ENCODE results near the gene RNU6-7. TPM values are rescaled to one million over a fixed set of nuclear protein-coding genes. Genes with fewer than 3 reads are reported as not detected.

RNU6-7 gene
- total RNA-seq, 1 donor from 2014 or later = not detected

GRCh38 chr14:32209471-32209870 is 7.6 kb downstream of the RNU6-7 start:
- H3K27me3 Mint-ChIP-seq (ENCODE audit: low read depth) = peaks cover 3% of the 10 kb centered on the region
- H3K36me3 Mint-ChIP-seq (ENCODE audit: low read depth) = no peaks in the 10 kb centered on the region
- no peak for TF ChIP-seq CTCF (IDR thresholded peaks at IDR 0.05)
- H3K27ac Mint-ChIP-seq (ENCODE audit: unreplicated experiment) = no peak overlapping the region
- H3K9me3 Mint-ChIP-seq (ENCODE audit: low read depth) = no peaks in the 10 kb centered on the region
- H3K4me1 Mint-ChIP-seq (ENCODE audit: low read depth) = peaks cover 1% of the 10 kb centered on the region
- no peak for DNase-seq (ENCODE audit: low spot score)
- H3K4me3 Mint-ChIP-seq (ENCODE audit: unreplicated experiment) = no peak overlapping the region

DNA sequence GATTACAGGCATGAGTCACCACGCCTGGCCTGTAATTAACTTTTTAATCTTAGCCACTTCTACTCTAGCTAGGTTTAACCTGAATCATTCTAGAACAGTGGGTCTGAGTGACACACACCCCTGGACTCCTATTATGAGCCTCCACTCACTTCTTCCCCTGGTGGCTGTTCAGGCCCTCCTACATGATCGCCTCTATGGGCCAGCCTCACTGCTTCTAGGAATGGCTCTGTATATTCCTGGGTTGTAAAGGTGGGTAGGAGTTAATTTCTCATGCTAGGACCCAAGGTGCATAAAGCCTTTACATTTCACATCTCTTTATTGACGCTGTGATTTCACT is 9.2 kb downstream of the RNU6-7 start:
- TF ChIP-seq CTCF (IDR thresholded peaks at IDR 0.05) = no peak
- no peaks in the 10 kb centered on the region for H3K4me1 Mint-ChIP-seq (ENCODE audit: low read depth)
- H3K9me3 Mint-ChIP-seq (ENCODE audit: low read depth) = no peaks in the 10 kb centered on the region
- H3K4me3 Mint-ChIP-seq (ENCODE audit: unreplicated experiment) = no peak overlapping the region
- peaks cover 3% of the 10 kb centered on the region for H3K27me3 Mint-ChIP-seq (ENCODE audit: low read depth)
- no peaks in the 10 kb centered on the region for H3K36me3 Mint-ChIP-seq (ENCODE audit: low read depth)
- no peak overlapping the region for H3K27ac Mint-ChIP-seq (ENCODE audit: unreplicated experiment)
- DNase-seq (ENCODE audit: low spot score) = no peak

DNA sequence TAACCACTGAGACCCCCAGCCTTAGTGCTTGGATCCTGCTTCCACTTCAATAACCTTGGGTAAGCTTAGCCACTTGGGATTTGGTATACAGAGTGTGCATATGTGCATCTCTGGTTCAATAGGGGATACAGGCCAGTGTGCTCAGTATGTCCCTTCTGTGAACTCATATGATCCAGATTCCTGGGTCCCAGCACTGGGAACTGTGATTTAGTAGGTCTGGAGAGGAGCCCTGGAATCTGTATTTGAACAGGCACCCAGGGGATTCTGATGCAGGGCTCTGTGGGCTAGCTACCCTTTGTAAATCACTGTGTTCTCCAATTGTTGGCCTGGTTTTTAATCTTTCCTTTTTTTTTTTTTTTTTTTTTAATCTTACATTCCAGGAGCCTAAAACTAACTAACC is 11.0 kb downstream of the RNU6-7 start:
- DNase-seq (ENCODE audit: low spot score) = no peak
- Mint-ChIP-seq H3K4me1 (ENCODE audit: low read depth) (no peaks in the 10 kb centered on the region), H3K4me3 (ENCODE audit: unreplicated experiment) (no peak overlapping the region), H3K9me3 (ENCODE audit: low read depth) (no peaks in the 10 kb centered on the region), H3K36me3 (ENCODE audit: low read depth) (no peaks in the 10 kb centered on the region), H3K27me3 (ENCODE audit: low read depth) (no peaks in the 10 kb centered on the region), H3K27ac (ENCODE audit: unreplicated experiment) (no peak overlapping the region)
- TF ChIP-seq CTCF (IDR thresholded peaks at IDR 0.05) = no peak

DNA sequence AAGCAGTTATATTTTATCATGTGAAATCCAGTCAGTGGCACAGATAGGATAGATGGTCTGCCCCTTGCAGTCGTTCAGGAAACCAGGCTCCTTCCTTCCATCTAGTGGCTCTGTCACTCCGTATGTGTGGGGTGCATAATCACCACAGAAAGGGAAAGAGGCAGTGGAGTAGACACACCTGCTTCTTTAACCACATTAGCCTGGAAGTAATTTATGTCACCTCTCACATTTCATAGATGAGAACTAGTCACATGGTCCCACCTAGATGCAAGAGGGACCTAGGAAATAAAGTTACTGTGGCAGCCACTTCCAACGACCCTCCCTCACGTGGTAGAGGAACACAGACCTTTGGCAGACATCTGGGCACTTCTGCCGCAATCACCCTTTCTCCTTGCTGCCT is 15.5 kb downstream of the RNU6-7 start:
- Mint-ChIP-seq H3K4me1 (ENCODE audit: low read depth) (no peaks in the 10 kb centered on the region), H3K36me3 (ENCODE audit: low read depth) (no peaks in the 10 kb centered on the region)

DNA sequence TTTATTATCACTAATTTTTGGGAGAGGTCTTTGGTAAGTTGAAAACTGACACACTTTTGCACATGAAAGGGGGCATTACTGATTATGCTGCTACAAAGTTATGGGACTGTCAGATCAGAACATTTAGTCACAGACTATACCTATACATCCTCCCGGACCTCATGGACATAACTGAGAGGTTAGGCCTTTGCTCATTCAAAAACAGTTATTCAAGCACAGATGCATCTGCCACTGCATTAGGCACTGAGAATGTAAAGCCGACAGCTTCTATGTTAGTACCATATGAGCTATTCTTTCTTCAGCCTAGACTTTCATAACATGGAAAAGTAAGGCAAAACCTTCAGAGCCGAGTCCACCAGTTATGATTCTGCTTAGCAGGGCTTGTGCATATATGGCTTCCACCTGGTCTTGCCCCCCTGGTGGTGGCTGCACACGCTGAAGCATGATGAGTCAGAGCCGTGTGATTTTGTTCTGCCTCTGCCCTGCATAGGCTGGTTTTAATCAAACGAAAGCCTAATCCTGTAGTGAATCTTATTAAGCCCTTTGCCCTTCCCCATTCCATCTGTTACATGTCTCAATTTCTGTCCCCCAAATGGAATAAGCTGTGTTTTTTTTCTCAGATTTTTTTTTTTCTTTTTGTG is 23.0 kb downstream of the RNU6-7 start:
- H3K27me3 Mint-ChIP-seq (ENCODE audit: low read depth) = no peaks in the 10 kb centered on the region
- no peaks in the 10 kb centered on the region for H3K36me3 Mint-ChIP-seq (ENCODE audit: low read depth)
- H3K27ac Mint-ChIP-seq (ENCODE audit: unreplicated experiment) = peak overlapping the region; percentile 93
- DNase-seq (ENCODE audit: low spot score) = no peak
- TF ChIP-seq CTCF (IDR thresholded peaks at IDR 0.05) = peak; percentile 76
- H3K4me3 Mint-ChIP-seq (ENCODE audit: unreplicated experiment) = no peak overlapping the region
- peaks cover 38% of the 10 kb centered on the region for H3K4me1 Mint-ChIP-seq (ENCODE audit: low read depth)
- H3K9me3 Mint-ChIP-seq (ENCODE audit: low read depth) = no peaks in the 10 kb centered on the region

More for the DNA sequence above, 15.5 kb downstream of the RNU6-7 start:
- Mint-ChIP-seq H3K27ac (ENCODE audit: unreplicated experiment) (no peak overlapping the region), H3K27me3 (ENCODE audit: low read depth) (no peaks in the 10 kb centered on the region), H3K9me3 (ENCODE audit: low read depth) (no peaks in the 10 kb centered on the region), H3K4me3 (ENCODE audit: unreplicated experiment) (no peak overlapping the region)
- no peak for DNase-seq (ENCODE audit: low spot score)
- no peak for TF ChIP-seq CTCF (IDR thresholded peaks at IDR 0.05)
